ENCODE data around the gene IGSF9B.

Gene IGSF9B

GRCh38 chr11:133897331-133897650 lies 59.5 kb downstream of the IGSF9B start:
- H2AFZ ChIP-seq (ENCODE audit: low read length, unreplicated experiment) = no peak overlapping the region
- no peaks in the 10 kb centered on the region for H3K36me3 ChIP-seq (ENCODE audit: insufficient read depth, low read length)
- H3K4me1 ChIP-seq (ENCODE audit: control insufficient read depth, insufficient read depth, low read length, unreplicated experiment) = no peaks in the 10 kb centered on the region
- no peak overlapping the region for H3K27ac ChIP-seq (ENCODE audit: low read depth, low read length)
- H3K27me3 ChIP-seq (ENCODE audit: insufficient read depth, low read length) = no peaks in the 10 kb centered on the region
- no peaks in the 10 kb centered on the region for H3K79me2 ChIP-seq (ENCODE audit: control insufficient read depth, insufficient read depth, low read length, unreplicated experiment)
- H3K4me3 ChIP-seq (ENCODE audit: low read depth, low read length) = no peak overlapping the region

- no peaks in the 10 kb centered on the region for H3K4me1 ChIP-seq (ENCODE audit: control insufficient read depth, insufficient read depth, low read length, unreplicated experiment)
- no peaks in the 10 kb centered on the region for H3K27me3 ChIP-seq (ENCODE audit: insufficient read depth, low read length)
- H2AFZ ChIP-seq (ENCODE audit: low read length, unreplicated experiment) = no peak overlapping the region
- H3K4me3 ChIP-seq (ENCODE audit: low read depth, low read length) = no peak overlapping the region
- H3K36me3 ChIP-seq (ENCODE audit: insufficient read depth, low read length) = no peaks in the 10 kb centered on the region
- no peaks in the 10 kb centered on the region for H3K79me2 ChIP-seq (ENCODE audit: control insufficient read depth, insufficient read depth, low read length, unreplicated experiment)
- no peak overlapping the region for H3K27ac ChIP-seq (ENCODE audit: low read depth, low read length)
Observed at GRCh38 chr11:133896642-133897330, 60.0 kb downstream of the IGSF9B start.

- Histone ChIP-seq H3K4me1 (ENCODE audit: control insufficient read depth, insufficient read depth, low read length, unreplicated experiment) (no peaks in the 10 kb centered on the region), H3K79me2 (ENCODE audit: control insufficient read depth, insufficient read depth, low read length, unreplicated experiment) (no peaks in the 10 kb centered on the region), H3K27ac (ENCODE audit: low read depth, low read length) (no peak overlapping the region), H2AFZ (ENCODE audit: low read length, unreplicated experiment) (no peak overlapping the region), H3K36me3 (ENCODE audit: insufficient read depth, low read length) (no peaks in the 10 kb centered on the region), H3K27me3 (ENCODE audit: insufficient read depth, low read length) (no peaks in the 10 kb centered on the region), H3K4me3 (ENCODE audit: low read depth, low read length) (no peak overlapping the region)
Observed at GRCh38 chr11:133896028-133896427, 60.7 kb downstream of the IGSF9B start.

- no peaks in the 10 kb centered on the region for H3K4me1 ChIP-seq (ENCODE audit: control insufficient read depth, insufficient read depth, low read length, unreplicated experiment)
- H3K27ac ChIP-seq (ENCODE audit: low read depth, low read length) = no peak overlapping the region
- H2AFZ ChIP-seq (ENCODE audit: low read length, unreplicated experiment) = no peak overlapping the region
- H3K27me3 ChIP-seq (ENCODE audit: insufficient read depth, low read length) = no peaks in the 10 kb centered on the region
- no peaks in the 10 kb centered on the region for H3K79me2 ChIP-seq (ENCODE audit: control insufficient read depth, insufficient read depth, low read length, unreplicated experiment)
- no peak overlapping the region for H3K4me3 ChIP-seq (ENCODE audit: low read depth, low read length)
- H3K36me3 ChIP-seq (ENCODE audit: insufficient read depth, low read length) = no peaks in the 10 kb centered on the region
Observed at GRCh38 chr11:133895551-133895950, 61.2 kb downstream of the IGSF9B start.

GRCh38 chr11:133895061-133895479 lies 61.7 kb downstream of the IGSF9B start:
- H3K4me3 ChIP-seq (ENCODE audit: low read depth, low read length) = no peak overlapping the region
- no peaks in the 10 kb centered on the region for H3K4me1 ChIP-seq (ENCODE audit: control insufficient read depth, insufficient read depth, low read length, unreplicated experiment)
- H2AFZ ChIP-seq (ENCODE audit: low read length, unreplicated experiment) = no peak overlapping the region
- H3K36me3 ChIP-seq (ENCODE audit: insufficient read depth, low read length) = no peaks in the 10 kb centered on the region
- H3K27me3 ChIP-seq (ENCODE audit: insufficient read depth, low read length) = no peaks in the 10 kb centered on the region
- no peaks in the 10 kb centered on the region for H3K79me2 ChIP-seq (ENCODE audit: control insufficient read depth, insufficient read depth, low read length, unreplicated experiment)
- H3K27ac ChIP-seq (ENCODE audit: low read depth, low read length) = no peak overlapping the region

- Histone ChIP-seq H3K27me3 (ENCODE audit: insufficient read depth, low read length) (no peaks in the 10 kb centered on the region), H3K4me3 (ENCODE audit: low read depth, low read length) (no peak overlapping the region), H3K27ac (ENCODE audit: low read depth, low read length) (no peak overlapping the region), H3K79me2 (ENCODE audit: control insufficient read depth, insufficient read depth, low read length, unreplicated experiment) (no peaks in the 10 kb centered on the region), H3K4me1 (ENCODE audit: control insufficient read depth, insufficient read depth, low read length, unreplicated experiment) (no peaks in the 10 kb centered on the region), H3K36me3 (ENCODE audit: insufficient read depth, low read length) (no peaks in the 10 kb centered on the region), H2AFZ (ENCODE audit: low read length, unreplicated experiment) (no peak overlapping the region)
Observed at GRCh38 chr11:133893381-133893780, 63.4 kb downstream of the IGSF9B start.

GRCh38 chr11:133892584-133893380 lies 64.0 kb downstream of the IGSF9B start:
- no peaks in the 10 kb centered on the region for H3K79me2 ChIP-seq (ENCODE audit: control insufficient read depth, insufficient read depth, low read length, unreplicated experiment)
- H3K27me3 ChIP-seq (ENCODE audit: insufficient read depth, low read length) = no peaks in the 10 kb centered on the region
- no peaks in the 10 kb centered on the region for H3K4me1 ChIP-seq (ENCODE audit: control insufficient read depth, insufficient read depth, low read length, unreplicated experiment)
- no peak overlapping the region for H3K27ac ChIP-seq (ENCODE audit: low read depth, low read length)
- H3K36me3 ChIP-seq (ENCODE audit: insufficient read depth, low read length) = no peaks in the 10 kb centered on the region
- H3K4me3 ChIP-seq (ENCODE audit: low read depth, low read length) = no peak overlapping the region
- H2AFZ ChIP-seq (ENCODE audit: low read length, unreplicated experiment) = no peak overlapping the region

GRCh38 chr11:133892126-133892525 lies 64.6 kb downstream of the IGSF9B start:
- Histone ChIP-seq H3K4me3 (ENCODE audit: low read depth, low read length) (no peak overlapping the region), H2AFZ (ENCODE audit: low read length, unreplicated experiment) (no peak overlapping the region), H3K27ac (ENCODE audit: low read depth, low read length) (no peak overlapping the region), H3K27me3 (ENCODE audit: insufficient read depth, low read length) (no peaks in the 10 kb centered on the region), H3K36me3 (ENCODE audit: insufficient read depth, low read length) (no peaks in the 10 kb centered on the region), H3K4me1 (ENCODE audit: control insufficient read depth, insufficient read depth, low read length, unreplicated experiment) (no peaks in the 10 kb centered on the region), H3K79me2 (ENCODE audit: control insufficient read depth, insufficient read depth, low read length, unreplicated experiment) (no peaks in the 10 kb centered on the region)

- no peak overlapping the region for H3K27ac ChIP-seq (ENCODE audit: low read depth, low read length)
- no peak overlapping the region for H3K4me3 ChIP-seq (ENCODE audit: low read depth, low read length)
- no peaks in the 10 kb centered on the region for H3K79me2 ChIP-seq (ENCODE audit: control insufficient read depth, insufficient read depth, low read length, unreplicated experiment)
- H3K4me1 ChIP-seq (ENCODE audit: control insufficient read depth, insufficient read depth, low read length, unreplicated experiment) = no peaks in the 10 kb centered on the region
- H3K36me3 ChIP-seq (ENCODE audit: insufficient read depth, low read length) = no peaks in the 10 kb centered on the region
- no peaks in the 10 kb centered on the region for H3K27me3 ChIP-seq (ENCODE audit: insufficient read depth, low read length)
- no peak overlapping the region for H2AFZ ChIP-seq (ENCODE audit: low read length, unreplicated experiment)
Observed at GRCh38 chr11:133889893-133890292, 66.9 kb downstream of the IGSF9B start.

- no peak overlapping the region for H3K4me3 ChIP-seq (ENCODE audit: low read depth, low read length)
- H3K27ac ChIP-seq (ENCODE audit: low read depth, low read length) = no peak overlapping the region
- no peaks in the 10 kb centered on the region for H3K79me2 ChIP-seq (ENCODE audit: control insufficient read depth, insufficient read depth, low read length, unreplicated experiment)
- H3K36me3 ChIP-seq (ENCODE audit: insufficient read depth, low read length) = no peaks in the 10 kb centered on the region
- no peaks in the 10 kb centered on the region for H3K27me3 ChIP-seq (ENCODE audit: insufficient read depth, low read length)
- H2AFZ ChIP-seq (ENCODE audit: low read length, unreplicated experiment) = no peak overlapping the region
- no peaks in the 10 kb centered on the region for H3K4me1 ChIP-seq (ENCODE audit: control insufficient read depth, insufficient read depth, low read length, unreplicated experiment)
Observed at GRCh38 chr11:133889188-133889587, 67.6 kb downstream of the IGSF9B start.

- H3K27me3 ChIP-seq (ENCODE audit: insufficient read depth, low read length) = no peaks in the 10 kb centered on the region
- H3K36me3 ChIP-seq (ENCODE audit: insufficient read depth, low read length) = no peaks in the 10 kb centered on the region
- H2AFZ ChIP-seq (ENCODE audit: low read length, unreplicated experiment) = no peak overlapping the region
- no peak overlapping the region for H3K4me3 ChIP-seq (ENCODE audit: low read depth, low read length)
- H3K27ac ChIP-seq (ENCODE audit: low read depth, low read length) = no peak overlapping the region
- no peaks in the 10 kb centered on the region for H3K4me1 ChIP-seq (ENCODE audit: control insufficient read depth, insufficient read depth, low read length, unreplicated experiment)
- no peaks in the 10 kb centered on the region for H3K79me2 ChIP-seq (ENCODE audit: control insufficient read depth, insufficient read depth, low read length, unreplicated experiment)
Observed at GRCh38 chr11:133887692-133888332, 69.0 kb downstream of the IGSF9B start.
